ENCODE results near the gene NBPF12. TPM values are rescaled to one million over a fixed set of nuclear protein-coding genes. Genes with fewer than 3 reads are reported as not detected.
"Not testable (repeated sequence)": the region's sequence is repeated elsewhere in the genome, so short reads cannot be mapped to it uniquely, and the experiment has no call there.

The NBPF12 gene
- total RNA-seq, 2 donors from 2014 or later, result 6.6 to 7.8 TPM

DNA sequence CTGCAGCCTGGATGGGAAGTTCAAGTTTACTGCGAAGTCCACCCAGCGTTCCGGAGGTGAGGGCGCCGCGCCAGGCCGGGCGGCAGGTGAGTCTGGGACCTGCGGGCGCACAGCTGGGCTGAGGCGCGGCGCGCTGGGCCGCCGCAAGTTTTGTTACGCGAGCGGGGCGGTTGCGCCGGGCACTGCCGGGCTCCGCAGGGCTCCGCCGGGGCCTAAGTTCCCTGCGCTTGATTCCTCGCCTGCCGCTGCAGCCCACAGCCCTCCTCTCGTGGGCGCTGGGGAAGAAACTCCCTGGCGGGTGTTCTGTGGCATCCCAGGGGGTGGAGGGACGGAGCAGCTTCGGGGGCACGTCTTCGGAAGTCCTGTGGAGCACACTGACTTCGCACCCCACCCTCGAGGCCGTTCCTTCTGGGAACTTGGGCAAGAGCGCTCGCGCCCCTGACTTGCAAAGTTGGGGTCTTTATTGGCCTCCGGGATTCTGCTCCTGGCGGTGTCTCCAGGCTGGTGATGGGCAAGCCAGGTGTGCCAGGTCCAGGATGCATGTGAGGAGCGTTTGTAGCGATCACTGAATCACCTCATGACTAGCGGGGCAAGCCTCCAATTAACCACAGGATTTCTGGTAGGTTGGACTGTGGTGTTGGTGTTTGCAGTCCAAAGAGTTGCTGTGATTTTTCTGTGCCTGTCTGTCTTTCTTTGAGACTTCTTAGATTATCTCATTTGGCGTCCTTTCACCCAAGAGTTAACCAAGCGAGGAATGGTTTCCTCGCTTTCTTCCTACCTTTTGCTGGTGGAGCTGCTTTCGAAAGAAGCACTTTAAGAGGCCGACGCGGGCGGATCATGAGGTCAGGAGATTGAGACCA is 1.0 kb downstream of the NBPF12 start:
- H3K36me3 ChIP-seq; H3K9me3 ChIP-seq; H3K4me1 ChIP-seq; intact Hi-C loops (cut with DNase I); H3K27me3 ChIP-seq: not testable (repeated sequence)
- H3K27ac ChIP-seq, result peak overlapping the region; percentile 86
- peak overlapping the region; percentile 76 for H3K4me3 ChIP-seq
- peak; percentile 49 for DNase-seq
- H3K9ac ChIP-seq (ENCODE audit: low read depth in 2 of 2, low read length in 2 of 2), result peak overlapping the region in 1 of 2 donors; percentile 48

DNA sequence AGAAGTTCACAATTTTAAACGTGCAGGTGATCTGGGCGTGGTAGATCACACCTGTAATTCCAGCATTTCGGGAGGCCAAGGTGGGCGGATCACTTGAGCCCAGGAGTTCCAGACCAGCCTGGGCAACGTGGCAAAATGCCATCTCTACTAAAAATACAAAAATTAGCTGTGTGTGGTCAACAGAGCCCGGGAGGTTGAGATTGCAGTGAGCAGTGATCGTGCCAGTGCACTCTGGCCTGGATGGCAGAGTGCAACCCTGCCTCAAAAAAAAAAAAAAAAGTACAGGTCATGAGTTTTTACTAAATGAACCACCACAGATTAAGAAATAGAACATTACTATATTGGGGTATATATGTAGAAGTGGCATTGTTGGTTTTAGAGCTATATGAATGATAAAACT is 2.2 kb downstream of the NBPF12 start:
- intact Hi-C loops (cut with DNase I); DNase-seq; H3K4me1 ChIP-seq; H3K9me3 ChIP-seq; H3K36me3 ChIP-seq; H3K27me3 ChIP-seq; H3K9ac ChIP-seq (ENCODE audit: low read depth in 2 of 2, low read length in 2 of 2); H3K4me3 ChIP-seq; H3K27ac ChIP-seq: not testable (repeated sequence)

DNA sequence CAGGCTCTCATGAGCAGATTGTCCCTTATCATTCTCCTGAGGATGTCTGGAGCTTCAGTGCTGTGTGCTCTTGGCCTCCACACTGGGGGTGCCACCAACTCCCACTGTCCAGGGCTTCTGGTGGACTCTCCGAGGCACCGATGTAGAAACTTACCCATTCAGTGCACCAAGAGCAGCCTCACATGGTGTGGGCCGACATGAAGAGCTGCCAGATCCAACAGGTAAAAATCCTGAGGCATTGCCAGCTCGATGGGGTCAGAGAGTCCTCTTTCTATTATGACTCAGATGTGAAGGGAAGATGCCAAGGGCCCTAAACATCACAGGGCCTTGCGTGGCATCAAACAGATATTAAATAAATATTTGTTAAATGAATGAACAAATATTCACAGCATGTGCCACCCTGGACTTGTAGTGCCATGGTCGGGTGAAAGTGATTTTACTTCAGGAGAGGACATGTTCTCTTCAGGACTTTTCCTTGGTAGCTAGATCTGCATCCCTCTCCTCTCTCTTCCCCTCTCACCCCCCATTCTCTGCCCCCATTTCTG is 5.3 kb downstream of the NBPF12 start:
- H3K4me3 ChIP-seq; H3K27me3 ChIP-seq; DNase-seq; H3K4me1 ChIP-seq; intact Hi-C loops (cut with DNase I); H3K36me3 ChIP-seq; H3K9me3 ChIP-seq; H3K27ac ChIP-seq; H3K9ac ChIP-seq (ENCODE audit: low read depth in 2 of 2, low read length in 2 of 2): not testable (repeated sequence)

DNA sequence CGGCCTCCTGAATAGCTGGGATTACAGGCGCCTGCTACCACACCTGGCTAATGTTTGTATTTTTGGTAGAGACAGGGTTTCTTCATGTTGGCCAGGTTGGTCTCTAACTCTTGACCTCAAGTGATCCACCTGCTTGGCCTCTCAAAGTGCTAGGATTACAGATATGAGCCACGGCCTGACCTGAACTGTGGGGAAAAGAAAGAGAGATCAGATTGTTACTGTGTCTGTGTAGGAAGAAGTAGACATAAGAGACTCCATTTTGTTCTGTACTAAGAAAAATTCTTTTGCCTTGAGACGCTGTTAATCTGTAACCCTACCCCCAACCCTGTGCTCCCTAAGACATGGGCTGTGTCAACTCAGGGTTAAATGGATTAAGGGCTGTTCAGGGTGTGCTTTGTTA is 10.0 kb downstream of the NBPF12 start:
- H3K9ac ChIP-seq (ENCODE audit: low read depth in 2 of 2, low read length in 2 of 2); H3K4me3 ChIP-seq; H3K9me3 ChIP-seq; H3K4me1 ChIP-seq; DNase-seq; intact Hi-C loops (cut with DNase I); H3K27ac ChIP-seq; H3K36me3 ChIP-seq; H3K27me3 ChIP-seq: not testable (repeated sequence)

- H3K4me1 ChIP-seq; DNase-seq; H3K9ac ChIP-seq (ENCODE audit: low read depth in 2 of 2, low read length in 2 of 2); intact Hi-C loops (cut with DNase I); H3K27me3 ChIP-seq; H3K36me3 ChIP-seq; H3K9me3 ChIP-seq; H3K4me3 ChIP-seq; H3K27ac ChIP-seq: not testable (repeated sequence)
These were observed 26.2 kb downstream of the NBPF12 start for GRCh38 chr1:146964340-146964739.

DNA sequence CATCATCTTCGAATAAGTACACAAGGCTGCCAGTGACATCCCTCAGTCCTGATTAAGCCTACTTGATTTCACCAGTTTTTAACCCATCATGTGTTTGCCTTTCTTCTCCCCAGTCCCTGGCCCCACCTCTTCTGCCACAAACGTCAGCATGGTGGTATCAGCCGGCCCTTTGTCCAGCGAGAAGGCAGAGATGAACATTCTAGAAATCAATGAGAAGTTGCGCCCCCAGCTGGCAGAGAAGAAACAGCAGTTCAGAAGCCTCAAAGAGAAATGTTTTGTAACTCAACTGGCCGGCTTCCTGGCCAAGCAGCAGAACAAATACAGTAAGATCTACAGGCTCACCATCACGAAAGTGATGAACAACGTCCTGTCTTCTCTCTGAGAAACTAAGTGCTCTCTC is 28.2 kb downstream of the NBPF12 start:
- H3K36me3 ChIP-seq; H3K9me3 ChIP-seq; H3K9ac ChIP-seq (ENCODE audit: low read depth in 2 of 2, low read length in 2 of 2); H3K4me3 ChIP-seq; intact Hi-C loops (cut with DNase I); DNase-seq; H3K4me1 ChIP-seq; H3K27ac ChIP-seq; H3K27me3 ChIP-seq: not testable (repeated sequence)
- peak; percentile 30 for TF ChIP-seq CTCF (IDR thresholded peaks at IDR 0.05)

GRCh38 chr1:146970656-146971055 is 32.5 kb downstream of the NBPF12 start:
- H3K9ac ChIP-seq (ENCODE audit: low read depth in 2 of 2, low read length in 2 of 2); DNase-seq; H3K27me3 ChIP-seq; H3K36me3 ChIP-seq; intact Hi-C loops (cut with DNase I); H3K4me1 ChIP-seq; H3K9me3 ChIP-seq; H3K4me3 ChIP-seq; H3K27ac ChIP-seq: not testable (repeated sequence)

DNA sequence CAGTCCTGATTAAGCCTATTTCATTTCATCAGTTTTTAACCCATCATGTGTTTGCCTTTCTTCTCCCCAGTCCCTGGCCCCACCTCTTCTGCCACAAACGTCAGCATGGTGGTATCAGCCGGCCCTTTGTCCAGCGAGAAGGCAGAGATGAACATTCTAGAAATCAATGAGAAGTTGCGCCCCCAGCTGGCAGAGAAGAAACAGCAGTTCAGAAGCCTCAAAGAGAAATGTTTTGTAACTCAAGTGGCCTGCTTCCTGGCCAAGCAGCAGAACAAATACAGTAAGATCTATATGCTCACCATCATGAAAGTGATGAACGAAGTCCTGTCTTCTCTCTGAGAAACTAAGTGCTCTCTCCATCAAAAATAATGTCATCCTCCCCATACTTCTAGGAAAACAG is 34.6 kb downstream of the NBPF12 start:
- H3K9ac ChIP-seq (ENCODE audit: low read depth in 2 of 2, low read length in 2 of 2); H3K36me3 ChIP-seq; DNase-seq; H3K4me1 ChIP-seq; H3K4me3 ChIP-seq; intact Hi-C loops (cut with DNase I); H3K27me3 ChIP-seq; H3K9me3 ChIP-seq; H3K27ac ChIP-seq: not testable (repeated sequence)

DNA sequence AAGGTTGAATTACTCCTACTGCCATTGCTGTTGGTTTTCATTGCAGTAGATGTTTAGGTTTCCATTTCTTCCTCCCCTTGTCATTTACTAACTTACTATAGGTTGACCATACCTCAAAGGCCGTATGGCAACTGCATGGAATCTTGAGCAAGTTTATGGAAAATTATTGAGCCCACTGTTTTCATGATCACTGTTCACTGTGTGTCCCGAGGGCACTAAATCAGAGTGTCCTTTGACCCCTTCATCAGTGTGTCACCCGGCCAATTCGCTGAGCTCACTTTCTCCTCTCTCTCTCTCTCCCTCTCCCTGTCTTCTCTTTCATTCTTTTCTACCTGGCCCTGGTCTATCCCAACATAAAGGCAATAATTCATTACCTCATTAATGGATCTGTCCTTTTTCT is 47.7 kb downstream of the NBPF12 start:
- H3K9me3 ChIP-seq; intact Hi-C loops (cut with DNase I); H3K27me3 ChIP-seq; DNase-seq; H3K4me3 ChIP-seq; H3K4me1 ChIP-seq; H3K9ac ChIP-seq (ENCODE audit: low read depth in 2 of 2, low read length in 2 of 2); H3K27ac ChIP-seq; H3K36me3 ChIP-seq: not testable (repeated sequence)

DNA sequence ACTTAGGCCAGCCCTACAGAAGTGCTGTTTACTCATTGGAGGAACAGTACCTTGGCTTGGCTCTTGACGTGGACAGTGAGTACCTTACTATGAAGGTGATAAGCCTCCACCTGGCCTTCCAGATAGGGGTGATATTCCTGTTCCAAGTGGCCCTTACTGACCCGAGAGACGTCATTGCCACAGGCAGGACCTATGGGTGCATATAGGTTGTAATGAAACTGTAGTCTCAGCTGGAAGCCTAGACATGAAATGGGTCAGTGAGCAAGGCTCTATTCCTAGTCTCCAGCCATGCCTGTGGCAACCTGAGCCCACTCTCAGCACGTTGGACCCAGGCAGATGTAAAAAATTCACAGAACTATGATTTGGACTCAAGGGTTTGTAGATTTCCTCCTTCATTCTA is 48.3 kb downstream of the NBPF12 start:
- H3K4me3 ChIP-seq; H3K27ac ChIP-seq; H3K9ac ChIP-seq (ENCODE audit: low read depth in 2 of 2, low read length in 2 of 2); H3K4me1 ChIP-seq; H3K27me3 ChIP-seq; intact Hi-C loops (cut with DNase I); H3K9me3 ChIP-seq; H3K36me3 ChIP-seq; DNase-seq: not testable (repeated sequence)

GRCh38 chr1:146987502-146987901 is 49.4 kb downstream of the NBPF12 start:
- H3K27me3 ChIP-seq; H3K9me3 ChIP-seq; H3K36me3 ChIP-seq; DNase-seq; H3K9ac ChIP-seq (ENCODE audit: low read depth in 2 of 2, low read length in 2 of 2); H3K4me3 ChIP-seq; intact Hi-C loops (cut with DNase I); H3K27ac ChIP-seq; H3K4me1 ChIP-seq: not testable (repeated sequence)

GRCh38 chr1:146989455-146989854 is 51.3 kb downstream of the NBPF12 start:
- H3K9me3 ChIP-seq; H3K27me3 ChIP-seq; intact Hi-C loops (cut with DNase I); H3K9ac ChIP-seq (ENCODE audit: low read depth in 2 of 2, low read length in 2 of 2); H3K27ac ChIP-seq; DNase-seq; H3K4me3 ChIP-seq; H3K36me3 ChIP-seq; H3K4me1 ChIP-seq: not testable (repeated sequence)

DNA sequence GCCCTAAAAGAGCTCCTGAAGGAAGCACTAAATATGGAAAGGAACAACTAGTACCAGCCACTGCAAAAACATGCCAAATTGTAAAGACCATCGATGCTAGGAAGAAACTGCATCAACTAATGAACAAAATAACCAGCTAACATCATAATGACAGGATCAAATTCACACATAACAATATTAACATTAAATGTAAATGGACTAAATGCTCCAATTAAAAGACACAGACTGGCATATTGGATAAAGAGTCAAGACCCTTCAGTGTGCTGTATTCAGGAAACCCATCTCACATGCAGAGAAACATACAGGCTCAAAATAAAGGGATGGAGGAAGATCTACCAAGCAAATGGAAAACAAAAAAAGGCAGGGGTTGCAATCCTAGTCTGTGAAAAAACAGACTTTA is 70.4 kb downstream of the NBPF12 start:
- intact Hi-C loops (cut with DNase I); H3K36me3 ChIP-seq; DNase-seq: not testable (repeated sequence)

More for the DNA sequence above, 70.4 kb downstream of the NBPF12 start:
- not testable (repeated sequence) for H3K9me3 ChIP-seq; H3K9ac ChIP-seq (ENCODE audit: low read depth in 2 of 2, low read length in 2 of 2); H3K27ac ChIP-seq; H3K4me1 ChIP-seq; H3K4me3 ChIP-seq; H3K27me3 ChIP-seq
